IgD-negative memory B cell (primary cell): ENCODE results near the gene PSMD12. TPM values are rescaled to one million over a fixed set of nuclear protein-coding genes. Genes with fewer than 3 reads are reported as not detected.
A peak's percentile ranks its signal among the peaks of the same experiment; 100 is the strongest.
"Not testable (repeated sequence)": the region's sequence is repeated elsewhere in the genome, so short reads cannot be mapped to it uniquely, and the experiment has no call there.

Source experiments
- H3K27ac Mint-ChIP-seq, 3 donors: one replicate each; pipeline ENCODE4 v1.8.0; 2020 to 2022; ENCODE audit warnings: mild to moderate bottlenecking in 3 of 3, mixed read lengths in 3 of 3, moderate library complexity in 1 of 3
- H3K27me3 Mint-ChIP-seq: one replicate; pipeline ENCODE4 v1.8.0; 2021; ENCODE audit warnings: mixed read lengths
- H3K36me3 Mint-ChIP-seq: one replicate; pipeline ENCODE4 v1.8.0; 2020; ENCODE audit warnings: mild to moderate bottlenecking, mixed read lengths
- H3K4me1 Mint-ChIP-seq, 3 donors: one replicate each; pipeline ENCODE4 v1.8.0; 2020 to 2022; ENCODE audit warnings: mixed read lengths in 3 of 3, mild to moderate bottlenecking in 1 of 3
- H3K4me3 Mint-ChIP-seq, 4 donors: one replicate each; pipeline ENCODE4 v1.8.0; 2020 to 2022; ENCODE audit warnings: mild to moderate bottlenecking in 4 of 4, mixed read lengths in 4 of 4, moderate library complexity in 3 of 4
- H3K9me3 Mint-ChIP-seq, 3 donors: one replicate each; pipeline ENCODE4 v1.8.0; 2020 to 2021; ENCODE audit warnings: mixed read lengths in 3 of 3, mild to moderate bottlenecking in 1 of 3
- polyA plus RNA-seq: library from polyadenylated mRNA; unstranded; fragments of 300-500 nt; fragmentation: Illumina TruSeq; gene quantifications from one replicate; pipeline ENCODE4 v1.2.3, GENCODE V29; 2021

PSMD12 gene
- polyA plus RNA-seq, 1 donor from 2014 or later = 30.1 TPM

DNA sequence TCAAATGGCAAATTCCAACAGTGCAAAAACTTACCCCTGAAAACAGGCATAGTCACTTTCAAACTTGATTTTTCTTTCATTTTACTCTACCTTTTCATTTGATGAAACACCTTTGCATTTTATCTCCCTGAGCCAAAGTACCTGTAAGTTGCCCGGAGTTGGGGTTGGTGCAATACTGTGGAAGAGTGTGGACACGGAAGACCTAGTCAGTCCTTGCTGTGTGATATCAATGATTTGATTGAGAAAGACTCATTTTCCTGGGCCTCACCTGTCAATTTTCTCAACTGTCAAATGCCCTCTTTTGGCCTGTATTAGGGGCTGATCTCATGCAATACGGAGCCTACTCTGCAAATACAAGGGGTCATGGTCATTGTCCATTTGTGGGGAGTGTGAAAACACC, 33.3 kb upstream of the PSMD12 start:
- peaks cover 4% of the 10 kb centered on the region for H3K36me3 Mint-ChIP-seq
- peaks cover 14 to 25% (median 22%) of the 10 kb centered on the region in 3 donors for H3K4me1 Mint-ChIP-seq
- H3K27me3 Mint-ChIP-seq = peaks cover 2% of the 10 kb centered on the region
- peaks cover 0 to 2% (median 0%) of the 10 kb centered on the region in 3 donors for H3K9me3 Mint-ChIP-seq
- H3K4me3 Mint-ChIP-seq = peak overlapping the region in 1 of 4 donors; percentile 14
- H3K27ac Mint-ChIP-seq = peak overlapping the region in 2 of 3 donors; percentile 8 to 36

- Mint-ChIP-seq H3K4me1 (peaks cover 12 to 17% (median 16%) of the 10 kb centered on the region in 3 donors), H3K36me3 (peaks cover 8% of the 10 kb centered on the region), H3K27ac (no peak overlapping the region), H3K9me3 (no peaks in the 10 kb centered on the region), H3K27me3 (no peaks in the 10 kb centered on the region), H3K4me3 (peak overlapping the region in 1 of 4 donors; percentile 39)
Observed at GRCh38 chr17:67393809-67394397, 27.5 kb upstream of the PSMD12 start.

DNA sequence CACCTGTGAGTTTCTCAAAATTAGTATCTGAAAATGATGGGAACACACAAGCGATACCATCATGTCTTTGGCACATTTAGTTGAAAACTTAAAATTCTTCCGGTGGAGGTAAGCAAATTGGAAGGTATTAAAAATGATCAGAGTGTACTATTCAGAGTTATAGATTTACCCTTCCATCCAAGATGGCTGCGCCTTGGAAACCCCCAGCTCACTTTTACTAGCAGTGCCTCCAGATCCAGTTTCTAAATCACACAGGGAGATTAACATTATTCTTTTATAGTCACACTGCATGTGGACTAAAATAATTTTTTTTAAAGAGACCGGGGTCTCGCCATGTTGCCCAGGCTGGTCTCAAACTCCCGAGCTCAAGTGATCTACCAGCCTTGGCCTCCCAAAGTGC, 25.7 kb upstream of the PSMD12 start:
- no peaks in the 10 kb centered on the region for H3K9me3 Mint-ChIP-seq
- peaks cover 20 to 25% (median 24%) of the 10 kb centered on the region in 3 donors for H3K4me1 Mint-ChIP-seq
- H3K4me3 Mint-ChIP-seq = peak overlapping the region in 1 of 4 donors; percentile 66
- no peak overlapping the region for H3K27ac Mint-ChIP-seq
- no peaks in the 10 kb centered on the region for H3K27me3 Mint-ChIP-seq
- H3K36me3 Mint-ChIP-seq = peaks cover 6% of the 10 kb centered on the region

DNA sequence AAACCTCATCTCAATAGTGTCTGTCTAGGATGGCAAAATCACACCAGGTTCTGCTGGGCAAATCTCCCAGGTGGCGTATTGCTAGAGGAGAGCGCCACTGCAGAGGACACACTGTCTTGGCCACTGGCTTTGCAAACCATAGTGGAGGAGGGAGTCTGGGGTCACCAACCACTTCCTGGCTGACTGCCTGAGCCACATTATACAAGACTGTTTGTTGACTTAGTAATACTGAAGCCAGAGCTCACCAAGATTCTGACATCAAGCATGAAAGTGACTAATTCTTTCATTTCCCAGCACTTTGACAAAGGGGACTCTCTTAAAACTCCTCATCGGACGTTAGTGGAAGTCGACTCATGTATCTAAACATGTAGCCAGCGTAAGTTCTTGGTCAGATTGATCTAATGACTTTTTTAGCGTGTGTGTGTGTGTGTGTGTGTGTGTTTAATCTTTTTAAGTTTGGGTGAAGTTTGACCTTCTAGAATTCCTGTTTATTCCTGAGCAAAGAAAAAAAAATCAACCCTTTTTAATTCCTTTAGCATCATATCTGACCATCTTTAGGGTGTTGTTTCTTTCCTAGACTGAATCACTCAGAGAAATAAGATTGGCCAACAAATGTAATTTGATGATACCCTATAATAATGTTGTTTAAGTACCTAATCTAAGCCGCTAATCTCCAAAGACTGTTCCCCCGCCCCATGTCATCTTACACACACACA, 24.4 kb upstream of the PSMD12 start:
- Mint-ChIP-seq H3K27me3 (no peaks in the 10 kb centered on the region), H3K4me1 (peaks cover 22 to 30% (median 24%) of the 10 kb centered on the region in 3 donors), H3K36me3 (peaks cover 6% of the 10 kb centered on the region), H3K9me3 (no peaks in the 10 kb centered on the region), H3K4me3 (peak overlapping the region in 3 of 4 donors; percentile 10 to 81 (median 70)), H3K27ac (peak overlapping the region in 2 of 3 donors; percentile 21 to 33)

DNA sequence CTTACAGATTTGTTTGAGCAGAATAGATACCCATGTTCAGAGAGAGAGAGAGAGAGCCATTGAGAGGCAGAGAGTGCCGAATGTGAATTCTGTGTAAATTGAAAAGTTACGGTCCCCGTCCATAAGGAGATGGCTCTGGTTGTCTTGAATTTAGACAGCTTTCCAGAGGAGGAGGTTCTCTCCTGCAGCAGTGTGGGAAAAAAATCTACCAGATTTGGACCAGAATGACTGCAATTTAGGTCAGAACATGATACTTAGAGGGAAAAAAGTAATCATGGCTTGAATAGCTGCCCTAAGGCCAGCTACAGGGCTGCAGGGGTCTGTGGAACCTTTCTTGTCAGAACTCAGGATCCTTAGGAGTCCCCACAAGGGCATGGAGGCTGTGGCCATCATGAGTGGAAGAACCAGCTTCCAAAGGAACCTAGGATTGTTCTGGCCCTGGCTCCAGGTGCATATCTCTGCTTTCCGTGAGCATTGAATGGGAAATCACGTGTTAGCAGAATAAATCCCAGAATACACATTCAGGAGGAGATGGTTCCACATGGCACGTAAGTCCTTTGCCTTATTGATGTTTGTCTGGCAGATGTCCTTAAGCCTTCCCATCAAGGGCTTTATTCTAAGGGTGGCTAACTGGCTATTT, 23.7 kb upstream of the PSMD12 start:
- Mint-ChIP-seq H3K27ac (no peak overlapping the region), H3K4me3 (peak overlapping the region in 3 of 4 donors; percentile 10 to 81 (median 68)), H3K36me3 (peaks cover 6% of the 10 kb centered on the region), H3K27me3 (no peaks in the 10 kb centered on the region), H3K9me3 (no peaks in the 10 kb centered on the region), H3K4me1 (peaks cover 22 to 30% (median 24%) of the 10 kb centered on the region in 3 donors)

GRCh38 chr17:67388986-67389385, 22.6 kb upstream of the PSMD12 start:
- Mint-ChIP-seq H3K4me1 (peaks cover 22 to 31% (median 24%) of the 10 kb centered on the region in 3 donors), H3K9me3 (no peaks in the 10 kb centered on the region), H3K36me3 (peaks cover 6% of the 10 kb centered on the region), H3K4me3 (peak overlapping the region in 1 of 4 donors; percentile 80), H3K27me3 (no peaks in the 10 kb centered on the region), H3K27ac (peak overlapping the region in 1 of 3 donors; percentile 86)

GRCh38 chr17:67388536-67388935, 22.2 kb upstream of the PSMD12 start:
- H3K4me1 Mint-ChIP-seq = peaks cover 23 to 33% (median 24%) of the 10 kb centered on the region in 3 donors
- not testable (repeated sequence) for H3K27me3 Mint-ChIP-seq
- peak overlapping the region in 1 of 4 donors; percentile 63 for H3K4me3 Mint-ChIP-seq

GRCh38 chr17:67386965-67387551, 20.7 kb upstream of the PSMD12 start:
- H3K36me3 Mint-ChIP-seq = peaks cover 7% of the 10 kb centered on the region
- peaks cover 23 to 34% (median 25%) of the 10 kb centered on the region in 3 donors for H3K4me1 Mint-ChIP-seq
- no peaks in the 10 kb centered on the region for H3K9me3 Mint-ChIP-seq
- H3K27me3 Mint-ChIP-seq = no peaks in the 10 kb centered on the region
- no peak overlapping the region for H3K27ac Mint-ChIP-seq
- H3K4me3 Mint-ChIP-seq = peak overlapping the region in 1 of 4 donors; percentile 80

More at GRCh38 chr17:67388536-67388935, 22.2 kb upstream of the PSMD12 start:
- H3K36me3 Mint-ChIP-seq, H3K9me3 Mint-ChIP-seq: not testable (repeated sequence)
- H3K27ac Mint-ChIP-seq = peak overlapping the region in 1 of 3 donors; percentile 86

GRCh38 chr17:67385122-67385988, 19.0 kb upstream of the PSMD12 start:
- H3K27ac Mint-ChIP-seq = no peak overlapping the region
- H3K9me3 Mint-ChIP-seq = no peaks in the 10 kb centered on the region
- H3K36me3 Mint-ChIP-seq = peaks cover 5% of the 10 kb centered on the region
- H3K27me3 Mint-ChIP-seq = no peaks in the 10 kb centered on the region
- H3K4me1 Mint-ChIP-seq = peaks cover 18 to 32% (median 20%) of the 10 kb centered on the region in 3 donors
- H3K4me3 Mint-ChIP-seq = no peak overlapping the region

DNA sequence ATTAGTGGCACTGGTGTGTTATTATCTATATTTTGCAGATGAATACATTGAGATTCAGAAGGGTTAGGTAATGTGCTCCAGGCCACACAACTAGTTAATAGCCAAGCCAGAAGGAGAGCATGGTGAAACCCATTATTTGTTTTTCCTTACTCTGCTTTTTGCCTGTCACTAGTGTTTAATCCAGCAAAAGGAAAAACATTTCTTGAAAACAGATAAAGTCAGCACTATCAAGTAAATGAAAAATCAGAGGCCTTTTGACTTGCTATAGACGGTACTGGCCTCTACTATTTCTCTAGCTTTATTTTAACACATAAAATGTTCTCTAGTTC, 15.5 kb upstream of the PSMD12 start:
- H3K27me3 Mint-ChIP-seq = no peaks in the 10 kb centered on the region
- H3K27ac Mint-ChIP-seq = peak overlapping the region in 1 of 3 donors; percentile 45
- peaks cover 17 to 26% (median 17%) of the 10 kb centered on the region in 3 donors for H3K4me1 Mint-ChIP-seq
- peaks cover 3% of the 10 kb centered on the region for H3K36me3 Mint-ChIP-seq
- H3K4me3 Mint-ChIP-seq = peak overlapping the region in 2 of 4 donors; percentile 42 to 59
- no peaks in the 10 kb centered on the region for H3K9me3 Mint-ChIP-seq

- peaks cover 25 to 34% (median 28%) of the 10 kb centered on the region in 3 donors for H3K4me1 Mint-ChIP-seq
Observed at GRCh38 chr17:67379251-67379630, 12.9 kb upstream of the PSMD12 start.

DNA sequence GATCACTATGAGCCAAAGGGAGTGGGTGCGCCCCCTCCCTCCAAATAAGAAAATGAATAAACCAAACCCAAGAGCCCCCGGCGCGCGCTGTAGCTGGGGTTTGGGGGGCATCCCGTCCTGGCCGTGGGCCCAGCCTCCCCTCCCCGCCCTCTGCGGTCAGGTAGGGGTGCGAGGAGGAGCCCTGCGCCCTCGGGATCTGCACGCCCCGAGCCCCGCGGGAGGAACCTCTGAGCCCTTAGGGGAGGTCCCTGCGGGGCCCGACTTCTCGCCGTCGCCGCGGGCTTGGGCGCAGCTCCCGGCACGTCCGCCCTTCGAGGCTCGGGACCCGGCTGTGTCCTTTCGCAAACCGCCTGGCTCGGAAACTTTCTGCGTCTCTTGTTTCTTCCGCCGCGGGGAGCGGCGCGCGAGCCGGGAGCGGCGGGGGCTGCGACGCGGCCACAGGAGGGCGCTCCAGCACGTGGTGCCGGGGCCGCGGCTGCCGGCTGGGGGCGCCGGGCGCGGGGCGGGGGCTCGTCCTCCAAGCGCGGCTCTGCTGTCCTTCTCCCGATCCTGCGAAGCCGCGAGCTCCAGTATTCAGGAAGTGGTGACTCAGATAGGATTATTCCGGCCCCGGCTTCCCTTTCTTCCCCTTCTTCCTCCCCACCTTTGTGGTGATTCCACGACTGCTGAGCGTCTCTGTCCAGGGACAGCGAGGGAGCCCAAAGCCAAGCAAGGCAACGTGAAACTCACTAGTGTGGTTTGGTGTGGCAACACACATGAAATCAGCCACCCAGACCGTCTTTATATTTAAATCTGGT, 12.3 kb upstream of the PSMD12 start:
- no peaks in the 10 kb centered on the region for H3K9me3 Mint-ChIP-seq

More at GRCh38 chr17:67379251-67379630, 12.9 kb upstream of the PSMD12 start:
- Mint-ChIP-seq H3K9me3 (no peaks in the 10 kb centered on the region), H3K36me3 (peaks cover 3% of the 10 kb centered on the region), H3K27me3 (no peaks in the 10 kb centered on the region), H3K4me3 (peak overlapping the region; percentile 85 to 98 (median 92)), H3K27ac (peak overlapping the region; percentile 30 to 93 (median 39))

More for the DNA sequence above, 12.3 kb upstream of the PSMD12 start:
- Mint-ChIP-seq H3K27me3 (no peaks in the 10 kb centered on the region), H3K4me1 (peaks cover 25 to 33% (median 28%) of the 10 kb centered on the region in 3 donors), H3K36me3 (peaks cover 3% of the 10 kb centered on the region), H3K27ac (peak overlapping the region; percentile 30 to 93 (median 75)), H3K4me3 (peak overlapping the region; percentile 85 to 98 (median 92))
